ENCODE results near the gene MLH3. TPM values are rescaled to one million over a fixed set of nuclear protein-coding genes. Genes with fewer than 3 reads are reported as not detected.

Gene MLH3
- total RNA-seq, 1 experiment from 2014 or later: 13.2 TPM

DNA sequence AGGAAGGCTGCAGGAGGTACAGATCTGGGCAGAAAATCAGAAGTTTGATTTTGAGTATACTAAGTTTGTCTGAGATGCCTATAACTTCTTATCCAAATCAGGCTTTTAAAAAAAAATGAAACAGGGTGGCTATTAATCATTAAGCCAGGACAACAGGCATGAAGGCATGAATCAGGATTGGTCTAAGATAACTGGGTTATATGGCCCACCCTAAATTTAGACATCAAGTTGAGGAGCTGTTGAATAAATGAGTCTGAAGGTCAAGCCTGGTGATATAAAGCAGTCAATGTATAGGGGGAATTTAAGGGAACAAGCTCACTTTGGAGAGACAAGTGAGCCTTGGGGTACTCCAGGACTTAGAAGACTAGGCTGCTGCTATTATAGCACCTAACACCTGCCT, 46.9 kb upstream of the MLH3 start:
- peaks cover 4% of the 10 kb centered on the region; the same call in 1 of the 2 replicates for H3K36me3 ChIP-seq (ENCODE audit: low read depth, low read length)
- no peak overlapping the region for H3K9ac ChIP-seq (ENCODE audit: low read length)
- H3K4me2 ChIP-seq (ENCODE audit: low read length): no peak overlapping the region
- H3K79me2 ChIP-seq (ENCODE audit: low read length): no peaks in the 10 kb centered on the region
- no peaks in the 10 kb centered on the region for H3F3A ChIP-seq (ENCODE audit: low read length, unreplicated experiment)
- intact Hi-C loops (cut with micrococcal nuclease): no loop called here
- no peaks in the 10 kb centered on the region for H4K20me1 ChIP-seq (ENCODE audit: low read length)
- H3K4me1 ChIP-seq (ENCODE audit: insufficient read depth, low read length): no peaks in the 10 kb centered on the region
- H3K4me3 ChIP-seq (ENCODE audit: low read length): no peak overlapping the region
- CTCF ChIA-PET: interaction anchor here (0.6 kb wide), 1 partner anchor 8 kb away, joined by 4 read pairs; no protein-coding TSS in a partner anchor
- H3K9me2 ChIP-seq (replicated peaks; ENCODE audit: low read length): no peaks in the 10 kb centered on the region
- no peaks in the 10 kb centered on the region for H3K9me3 ChIP-seq (ENCODE audit: low read length)
- no TSS peak for BruUV-seq (replicated peaks)
- no peaks in the 10 kb centered on the region for H3K27me3 ChIP-seq (ENCODE audit: low read length)
- TF ChIP-seq CTCF (conservative IDR thresholded peaks at IDR 0.05; ENCODE audit: low read depth, low read length): no peak
- no peak for TF ChIP-seq EZH2 (IDR thresholded peaks at IDR 0.05; ENCODE audit: low read length, unreplicated experiment)
- no peak for TF ChIP-seq EZH2phosphoT487 (IDR thresholded peaks at IDR 0.05; ENCODE audit: borderline replicate concordance, low read length)
- H2AFZ ChIP-seq (ENCODE audit: low read length): no peak overlapping the region
- no peak for ATAC-seq
- POLR2A ChIA-PET (ENCODE audit: unreplicated experiment): no interaction called here
- H3K27ac ChIP-seq (ENCODE audit: low read length): no peak overlapping the region
- DNase-seq: no peak

DNA sequence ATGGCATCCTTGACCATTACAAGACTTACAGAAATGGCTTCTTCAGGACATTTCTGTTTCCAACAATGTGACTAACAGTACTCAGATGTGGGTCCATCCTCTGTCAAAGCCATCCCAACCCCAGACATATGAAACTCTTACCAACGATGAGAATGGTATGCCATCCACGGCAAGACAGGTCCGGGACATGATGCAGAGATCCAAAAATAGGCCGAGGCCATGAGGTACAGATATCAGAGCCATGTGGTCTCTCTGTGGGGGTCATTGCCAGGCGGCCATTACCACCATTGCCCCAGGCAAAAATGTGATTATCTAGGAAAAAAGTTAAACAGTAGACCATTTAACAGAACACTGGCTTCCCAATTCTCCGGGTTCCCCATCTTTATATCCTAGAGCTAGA, 45.7 kb upstream of the MLH3 start:
- Histone ChIP-seq H3F3A (ENCODE audit: low read length, unreplicated experiment) (no peaks in the 10 kb centered on the region), H3K9me3 (ENCODE audit: low read length) (no peaks in the 10 kb centered on the region), H3K9me2 (replicated peaks; ENCODE audit: low read length) (no peaks in the 10 kb centered on the region), H3K79me2 (ENCODE audit: low read length) (no peaks in the 10 kb centered on the region), H3K4me1 (ENCODE audit: insufficient read depth, low read length) (no peaks in the 10 kb centered on the region), H4K20me1 (ENCODE audit: low read length) (no peaks in the 10 kb centered on the region), H3K9ac (ENCODE audit: low read length) (no peak overlapping the region), H2AFZ (ENCODE audit: low read length) (no peak overlapping the region), H3K27me3 (ENCODE audit: low read length) (no peaks in the 10 kb centered on the region), H3K36me3 (ENCODE audit: low read depth, low read length) (peaks cover 4% of the 10 kb centered on the region; the same call in 1 of the 2 replicates), H3K4me3 (ENCODE audit: low read length) (no peak overlapping the region), H3K4me2 (ENCODE audit: low read length) (no peak overlapping the region), H3K27ac (ENCODE audit: low read length) (no peak overlapping the region)
- ChIA-PET CTCF (no interaction called here), POLR2A (ENCODE audit: unreplicated experiment) (no interaction called here)
- BruUV-seq (replicated peaks): no TSS peak
- no peak for DNase-seq
- ATAC-seq: no peak
- intact Hi-C loops (cut with micrococcal nuclease): no loop called here
- no peak for TF ChIP-seq EZH2 (IDR thresholded peaks at IDR 0.05; ENCODE audit: low read length, unreplicated experiment)
- TF ChIP-seq CTCF (conservative IDR thresholded peaks at IDR 0.05; ENCODE audit: low read depth, low read length): no peak
- no peak for TF ChIP-seq EZH2phosphoT487 (IDR thresholded peaks at IDR 0.05; ENCODE audit: borderline replicate concordance, low read length)

DNA sequence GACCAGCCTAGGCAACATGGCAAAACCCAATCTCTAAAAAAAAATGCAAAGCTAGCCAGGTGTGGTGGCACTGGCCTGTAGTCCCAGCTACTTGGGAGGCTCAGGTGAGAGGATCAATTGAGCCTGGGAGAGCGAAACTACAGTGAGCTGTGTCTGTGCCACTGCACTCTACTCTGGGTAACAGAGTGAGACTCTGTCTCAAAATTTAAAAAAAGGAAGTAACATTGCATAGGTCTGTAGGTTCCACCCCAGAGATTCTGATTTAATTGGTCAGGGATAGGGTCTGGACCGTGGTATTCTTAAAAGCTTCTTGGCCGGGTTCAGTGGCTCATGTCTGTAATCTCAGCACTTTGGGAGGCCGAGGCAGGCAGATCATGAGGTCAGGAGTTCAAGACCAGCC, 44.4 kb upstream of the MLH3 start:
- Histone ChIP-seq H3K79me2 (ENCODE audit: low read length) (no peaks in the 10 kb centered on the region), H3F3A (ENCODE audit: low read length, unreplicated experiment) (no peaks in the 10 kb centered on the region), H3K9ac (ENCODE audit: low read length) (no peak overlapping the region), H3K9me3 (ENCODE audit: low read length) (no peaks in the 10 kb centered on the region), H3K4me2 (ENCODE audit: low read length) (no peak overlapping the region), H3K27me3 (ENCODE audit: low read length) (no peaks in the 10 kb centered on the region), H2AFZ (ENCODE audit: low read length) (no peak overlapping the region), H3K4me1 (ENCODE audit: insufficient read depth, low read length) (no peaks in the 10 kb centered on the region), H4K20me1 (ENCODE audit: low read length) (no peaks in the 10 kb centered on the region), H3K4me3 (ENCODE audit: low read length) (no peak overlapping the region), H3K36me3 (ENCODE audit: low read depth, low read length) (peaks cover 4% of the 10 kb centered on the region; the same call in 1 of the 2 replicates), H3K27ac (ENCODE audit: low read length) (no peak overlapping the region), H3K9me2 (replicated peaks; ENCODE audit: low read length) (no peaks in the 10 kb centered on the region)
- BruUV-seq (replicated peaks): no TSS peak
- intact Hi-C loops (cut with micrococcal nuclease): no loop called here
- ATAC-seq (no peak), DNase-seq (no peak)
- no peak for TF ChIP-seq EZH2 (IDR thresholded peaks at IDR 0.05; ENCODE audit: low read length, unreplicated experiment)
- ChIA-PET POLR2A (ENCODE audit: unreplicated experiment) (no interaction called here), CTCF (no interaction called here)
